GM21367 (cell line): ENCODE results near the gene PLOD2.
"Not testable (repeated sequence)": the region's sequence is repeated elsewhere in the genome, so short reads cannot be mapped to it uniquely, and the experiment has no call there.

Experiments
- ATAC-seq: cut with Tn5 transposase; IDR thresholded peaks from one replicate; pipeline ENCODE4 v1.9.1; 2021; ENCODE audit not compliant: unreplicated experiment

The PLOD2 gene

DNA sequence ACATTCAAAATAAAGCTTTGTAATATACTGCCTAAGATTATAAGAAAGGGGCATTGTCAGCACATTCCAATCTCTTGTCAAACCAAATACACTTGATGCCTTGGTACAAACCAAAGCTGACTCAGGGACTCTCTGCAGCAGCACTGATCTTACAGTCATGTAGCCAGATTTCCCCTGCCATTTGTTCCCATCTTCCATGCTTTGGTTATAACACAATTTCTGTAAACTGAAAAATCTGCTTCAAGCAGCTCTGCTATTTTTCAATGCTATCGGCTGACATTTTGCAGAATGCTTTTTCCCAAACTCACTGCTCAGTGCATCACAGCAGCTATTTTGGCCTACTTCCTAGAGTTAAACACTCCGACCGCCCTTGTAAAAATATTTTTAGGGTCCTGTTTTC, 18.2 kb downstream of the PLOD2 start:
- no peak for ATAC-seq

DNA sequence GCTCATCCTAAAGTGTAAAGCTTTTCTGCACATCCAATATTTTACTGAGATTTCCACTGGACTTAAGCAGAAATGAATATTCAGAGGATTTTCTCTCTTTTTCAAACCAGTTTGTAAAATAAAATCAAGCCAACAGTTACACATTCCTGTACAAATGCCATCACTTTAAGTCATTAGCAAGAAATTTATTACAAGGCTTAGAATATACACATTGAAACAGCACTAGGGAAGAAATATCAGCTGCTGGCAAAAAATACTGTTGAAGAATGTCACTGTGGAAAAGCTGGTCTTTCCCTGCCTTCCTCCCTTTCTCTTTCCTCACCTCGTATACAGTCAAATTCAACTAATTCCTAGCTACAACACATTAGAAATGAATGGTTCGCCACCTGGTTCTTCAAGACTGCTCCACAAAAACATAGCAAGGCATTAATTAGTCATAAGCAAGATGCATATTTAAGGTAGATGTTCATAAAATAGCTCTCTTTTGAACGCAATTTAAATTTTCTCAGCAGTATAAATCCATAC, 21.3 kb downstream of the PLOD2 start:
- ATAC-seq, result no peak

DNA sequence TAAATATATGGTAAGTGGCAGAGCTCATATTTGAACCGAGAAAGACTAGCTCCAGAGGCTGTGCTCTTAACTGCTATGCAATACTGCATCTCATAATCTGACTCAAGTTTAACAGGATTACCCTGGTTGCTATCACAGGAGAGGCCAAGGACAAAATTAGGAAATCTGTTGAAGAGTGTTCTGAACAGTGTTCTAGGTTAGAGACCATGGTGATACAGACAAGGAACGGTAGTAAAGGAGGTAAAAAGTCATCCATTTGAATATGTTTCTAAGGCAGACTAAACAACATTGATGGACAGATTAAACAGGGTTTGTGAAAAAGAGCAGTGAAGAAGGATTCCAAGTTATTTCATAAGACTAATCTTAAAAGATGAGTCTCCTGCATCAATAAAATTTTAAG, 22.1 kb downstream of the PLOD2 start:
- ATAC-seq, result no peak

DNA sequence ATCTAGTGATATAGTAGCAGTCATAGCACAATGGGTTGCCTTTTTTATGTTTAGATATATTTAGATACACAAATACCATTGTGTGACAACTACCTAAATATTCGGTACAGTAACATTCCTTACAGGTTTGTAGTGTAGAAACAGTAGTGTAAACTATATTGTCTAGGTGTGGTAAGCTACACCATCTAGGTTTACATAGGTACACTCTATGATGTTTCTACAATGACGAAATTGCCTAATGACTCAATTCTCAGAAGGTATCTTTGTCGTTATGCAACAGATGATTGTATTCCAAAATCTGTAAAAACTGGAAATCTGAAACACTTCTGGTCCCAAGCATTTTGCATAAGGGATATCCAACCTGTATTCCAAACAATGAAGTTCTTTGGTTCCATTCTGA, 24.3 kb downstream of the PLOD2 start:
- no peak for ATAC-seq

DNA sequence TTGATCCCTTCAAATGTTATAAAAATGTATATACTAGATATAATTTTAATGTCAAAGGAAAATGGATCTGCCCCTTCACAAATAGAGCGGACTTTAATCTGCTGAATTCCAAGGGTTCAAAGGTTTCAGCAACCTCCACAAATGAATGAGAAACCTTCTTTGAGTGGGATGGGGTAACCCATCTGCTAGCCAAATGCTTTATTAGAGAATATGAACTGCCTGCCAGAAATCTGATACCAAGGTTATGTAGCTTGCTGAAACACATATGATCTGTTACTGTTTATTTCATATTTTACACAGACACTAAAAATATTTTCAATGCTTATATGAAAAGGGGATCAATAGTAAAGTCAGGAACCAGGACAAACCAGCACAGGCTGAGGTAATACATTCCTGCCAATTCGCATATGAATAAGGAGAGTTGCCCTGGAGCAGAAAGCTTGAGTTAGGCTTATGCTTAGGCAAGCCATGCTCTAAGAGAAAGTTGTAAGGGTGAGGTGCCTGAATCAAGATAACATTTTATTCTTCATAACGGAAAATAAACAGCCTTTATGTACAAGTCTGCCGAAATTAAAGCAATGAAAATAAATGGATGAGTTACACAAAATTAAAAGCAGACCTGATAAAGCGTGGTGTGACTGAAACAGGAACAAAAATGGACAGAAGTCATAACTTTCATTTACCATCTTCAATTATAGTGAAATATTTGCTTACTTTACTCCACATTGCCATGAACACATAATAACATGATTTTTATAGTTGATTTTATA, 26.5 kb downstream of the PLOD2 start:
- no peak for ATAC-seq

DNA sequence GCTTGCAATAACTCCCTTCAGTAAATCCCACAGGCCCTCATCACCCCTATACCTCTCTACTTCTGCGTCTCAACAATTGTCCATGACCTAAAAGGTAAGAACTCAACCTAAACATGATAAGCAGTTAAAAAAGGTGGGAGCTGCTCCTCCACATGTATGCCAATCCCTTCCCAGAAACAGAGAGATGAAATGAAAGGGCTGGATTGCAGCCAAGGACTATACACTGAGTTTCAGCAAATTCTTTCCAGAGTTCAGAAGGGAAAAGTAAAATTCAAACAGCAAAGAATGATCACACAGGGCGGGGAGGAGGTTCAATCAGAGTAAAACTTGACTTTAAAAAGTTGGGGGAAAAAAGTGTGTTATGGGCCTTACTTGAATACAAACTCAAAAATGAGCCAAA, 27.5 kb downstream of the PLOD2 start:
- ATAC-seq, result no peak

DNA sequence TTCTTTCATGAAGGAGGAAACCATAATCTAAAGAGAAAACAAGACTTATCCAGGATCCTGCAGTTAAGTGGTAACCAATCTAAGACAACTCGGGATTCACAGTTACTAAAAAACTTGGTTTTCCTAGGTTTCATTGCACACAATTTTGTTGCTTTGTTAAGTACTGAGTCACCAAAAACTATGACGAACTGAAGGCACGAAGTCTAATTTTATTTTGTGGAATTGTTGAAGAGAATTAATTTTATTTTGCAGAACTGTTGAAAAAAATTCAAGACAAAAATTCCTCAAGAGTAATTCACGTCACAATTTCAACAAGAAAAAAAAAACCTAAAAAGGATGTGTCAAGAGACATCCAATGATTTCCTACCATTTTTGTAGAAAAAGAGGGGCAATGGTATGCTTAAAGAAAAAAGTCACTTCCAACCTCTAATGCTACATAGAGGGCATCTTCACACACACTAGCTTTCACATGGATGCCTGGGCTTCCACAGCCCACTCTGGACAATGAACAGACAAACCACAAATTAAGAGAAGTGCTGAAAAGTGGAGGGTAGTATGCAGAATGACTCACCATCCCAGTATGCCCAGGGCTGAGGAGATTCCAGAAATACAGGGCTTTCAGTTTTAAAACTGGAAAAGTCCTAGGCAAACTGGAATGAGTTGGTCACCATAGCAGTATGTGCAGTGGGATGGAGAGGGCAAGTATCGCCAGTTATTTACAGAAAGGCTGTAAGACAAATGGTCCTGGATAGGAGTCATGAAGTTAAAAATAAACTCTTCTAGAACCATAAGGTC, 29.2 kb downstream of the PLOD2 start:
- no peak for ATAC-seq

DNA sequence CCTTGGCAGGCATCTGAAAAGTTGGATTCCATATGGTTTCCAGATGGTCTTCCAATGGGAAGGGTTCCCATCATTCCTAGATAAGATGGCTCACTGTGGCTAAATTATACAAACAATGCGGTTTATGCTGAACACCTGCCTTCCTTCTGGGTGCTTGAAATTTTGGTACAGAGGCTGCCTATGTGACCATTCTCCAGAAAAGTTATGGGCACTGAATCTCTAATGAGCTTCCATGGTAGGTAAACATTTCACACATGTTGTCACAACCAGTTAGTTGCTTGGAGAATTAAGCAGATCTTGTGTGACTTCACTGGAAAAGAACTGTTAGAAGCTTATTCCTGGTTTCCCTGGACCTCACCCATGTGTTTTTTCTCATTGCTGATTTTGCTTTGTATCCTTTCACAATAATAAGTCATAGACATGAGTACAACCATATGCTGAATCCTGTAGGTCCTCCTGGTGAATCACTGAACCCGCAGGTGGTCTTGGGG, 30.1 kb downstream of the PLOD2 start:
- no peak for ATAC-seq

DNA sequence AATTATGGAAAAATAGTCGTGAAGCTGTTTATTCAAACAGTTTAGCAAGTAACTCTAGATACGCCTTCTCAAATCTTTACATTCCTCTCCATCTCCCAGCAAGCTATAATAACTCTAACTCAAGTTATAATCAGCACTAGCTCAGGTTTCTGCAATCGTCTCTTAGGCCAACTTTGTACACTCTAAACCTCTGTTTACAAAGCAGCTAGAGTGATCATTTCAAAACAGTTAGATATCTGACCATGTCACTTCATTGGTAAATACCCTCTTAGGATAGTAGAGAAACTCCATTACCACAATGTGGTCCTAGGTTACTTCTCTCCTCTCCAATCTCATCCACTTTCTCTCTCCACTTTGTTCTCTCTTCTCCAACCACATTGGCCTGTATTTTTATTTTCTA, 31.2 kb downstream of the PLOD2 start:
- no peak for ATAC-seq

DNA sequence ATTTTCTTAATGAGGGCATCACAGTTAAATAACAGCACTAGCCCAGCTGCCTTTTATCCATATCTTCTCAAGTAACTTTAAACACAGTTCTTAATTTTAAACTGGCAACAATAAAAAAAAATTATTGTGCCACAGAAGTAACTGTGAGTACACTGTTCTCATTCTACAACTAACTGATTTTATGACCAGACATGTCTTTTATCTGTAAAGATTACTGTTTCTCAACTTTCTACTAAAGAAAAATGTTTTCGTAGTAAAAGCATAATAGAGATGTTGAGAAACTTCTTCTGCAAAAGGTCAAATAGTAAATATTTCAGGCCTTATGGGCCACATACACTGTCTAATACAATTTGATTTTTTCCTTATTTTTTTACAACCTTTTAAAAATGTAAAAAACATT, 32.0 kb downstream of the PLOD2 start:
- no peak for ATAC-seq

DNA sequence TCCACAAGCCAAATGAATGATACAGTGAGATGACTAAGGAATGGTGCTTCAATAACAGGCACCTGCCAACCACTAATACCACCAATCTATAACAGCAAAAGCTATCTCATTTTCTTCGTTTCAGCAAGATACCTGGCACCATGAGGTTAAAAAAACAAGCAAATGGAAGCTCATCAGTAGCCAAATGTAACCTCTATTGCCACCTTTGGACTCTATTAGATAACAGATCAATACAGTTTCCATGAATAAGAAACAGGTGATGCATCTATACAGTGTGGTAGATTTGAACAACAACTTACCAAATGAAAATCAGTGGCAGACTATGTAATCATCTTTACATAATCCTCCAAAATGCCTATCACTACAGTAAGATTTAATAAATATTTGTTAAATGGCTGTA, 32.8 kb downstream of the PLOD2 start:
- no peak for ATAC-seq

DNA sequence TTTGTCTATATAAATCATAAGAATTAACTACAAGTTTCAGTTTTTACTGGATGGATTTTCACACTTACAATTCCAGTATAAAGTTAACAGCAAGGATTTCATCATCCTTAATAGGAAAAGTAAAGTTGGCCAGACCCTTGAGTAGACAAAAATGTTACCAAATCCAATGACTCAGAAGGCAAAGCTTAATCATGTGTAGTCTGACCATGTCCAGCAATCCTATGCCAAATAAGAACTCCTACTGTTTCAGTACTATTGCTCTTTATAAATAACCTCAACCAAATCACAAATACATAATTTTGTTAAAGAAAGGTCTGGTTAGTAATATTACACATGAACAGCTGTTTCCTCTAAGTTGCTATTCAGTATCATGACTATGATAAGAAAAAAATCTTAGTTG, 35.0 kb downstream of the PLOD2 start:
- no peak for ATAC-seq

DNA sequence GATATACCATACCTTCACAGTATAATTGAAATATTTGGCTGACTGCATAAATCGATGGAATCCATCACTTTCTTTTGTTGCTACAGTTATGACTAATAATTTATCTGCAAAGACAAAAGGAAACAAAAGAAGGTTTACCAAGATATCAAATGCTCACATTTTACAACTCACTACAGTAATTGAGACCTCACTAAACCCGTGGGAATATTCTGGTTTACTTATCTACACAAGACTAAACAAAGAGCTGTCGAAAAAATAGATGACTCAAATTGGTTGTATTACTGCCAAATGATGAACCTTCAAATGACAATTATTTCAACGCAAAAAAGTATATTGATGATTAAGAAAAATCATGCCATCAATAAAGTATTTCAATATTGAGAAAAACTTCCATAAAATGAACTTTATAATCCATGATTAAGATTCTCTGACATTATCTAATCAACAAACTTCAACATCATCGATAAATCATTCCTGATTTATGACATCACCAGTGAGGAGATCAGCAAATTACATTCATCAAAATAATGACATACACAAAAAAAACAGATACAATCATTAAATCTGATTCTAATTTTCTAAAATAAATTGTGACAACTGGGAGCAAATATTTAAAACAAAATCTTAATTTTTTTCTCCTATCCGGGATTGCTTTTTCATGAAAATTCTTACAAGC, 36.7 kb downstream of the PLOD2 start:
- no peak for ATAC-seq

DNA sequence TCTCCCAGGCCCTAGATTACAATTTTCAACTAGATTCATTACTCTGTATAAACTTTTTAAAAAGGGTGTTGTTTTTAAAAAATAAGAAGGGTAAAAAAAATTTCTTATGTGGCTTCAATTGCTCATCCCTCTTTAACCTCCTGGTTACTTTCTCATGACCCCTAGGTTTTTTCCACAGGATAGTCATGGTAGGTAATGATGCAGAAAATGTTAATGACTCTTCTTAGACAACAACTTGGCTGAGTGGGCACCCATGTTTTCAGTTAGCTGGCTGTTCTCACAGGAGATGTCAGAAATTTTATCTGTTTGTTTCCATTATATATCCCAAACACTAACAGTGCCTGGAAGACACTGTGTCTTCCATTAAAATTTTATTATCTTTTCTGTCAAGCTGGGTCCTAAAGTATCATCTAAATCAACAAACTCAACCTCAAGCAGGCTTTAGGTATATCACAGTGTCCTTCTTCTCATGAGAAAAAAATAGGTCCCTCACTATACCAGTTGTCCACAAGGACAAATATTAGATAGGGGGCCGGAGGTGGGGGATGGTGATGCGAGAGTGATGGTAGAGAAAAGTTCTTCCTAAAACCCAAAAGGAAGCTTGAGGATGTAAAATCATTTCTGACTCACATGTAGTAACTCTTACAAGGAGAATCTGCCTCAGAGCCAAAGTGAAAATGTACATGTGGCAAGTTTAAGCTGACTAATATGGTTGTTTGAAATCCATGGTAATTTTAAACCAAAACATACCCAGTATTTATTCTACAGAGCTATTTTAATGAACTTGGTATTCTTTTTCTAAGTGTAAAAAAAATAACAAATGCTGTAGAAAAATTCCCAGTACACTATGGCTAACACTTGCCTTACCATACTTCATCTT, 43.3 kb downstream of the PLOD2 start:
- ATAC-seq, result no peak

DNA sequence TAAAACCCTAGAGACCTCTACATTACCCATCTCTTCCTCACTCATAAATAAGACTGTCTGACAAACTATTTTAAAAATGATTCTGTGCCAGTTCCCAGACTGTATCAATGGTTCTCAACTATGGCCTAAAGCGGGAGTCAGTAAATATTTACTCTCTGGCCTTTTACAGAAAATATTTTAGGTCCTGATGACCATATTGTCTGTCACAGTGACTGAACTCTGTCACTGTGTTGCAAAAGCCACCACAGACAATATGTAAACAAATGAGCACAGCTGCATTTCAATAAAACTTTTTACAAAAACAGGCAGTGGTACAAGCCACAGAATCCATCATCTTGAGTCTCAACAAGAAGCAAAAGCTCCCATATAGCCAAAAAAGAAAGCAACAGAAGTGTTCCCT, 45.4 kb downstream of the PLOD2 start:
- ATAC-seq, result no peak

DNA sequence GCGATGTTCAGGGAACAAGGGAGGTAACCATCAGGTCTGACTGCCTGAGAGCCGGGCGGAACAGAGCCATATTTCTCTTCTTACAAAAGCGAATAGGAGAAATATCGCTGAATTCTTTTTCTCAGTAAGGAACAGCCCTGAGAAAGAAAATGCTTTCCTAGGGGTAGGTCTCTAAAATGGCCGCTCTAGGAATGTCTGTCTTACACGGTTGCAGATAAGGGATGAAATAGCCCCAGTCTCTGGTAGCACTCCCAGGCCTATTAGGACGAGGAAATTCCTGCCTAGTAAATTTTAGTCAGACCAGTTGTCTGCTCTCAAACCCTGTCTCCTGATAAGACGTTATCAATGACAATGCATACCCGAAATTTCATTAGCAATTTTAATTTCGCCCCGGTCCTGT, 47.2 kb downstream of the PLOD2 start:
- not testable (repeated sequence) for ATAC-seq

DNA sequence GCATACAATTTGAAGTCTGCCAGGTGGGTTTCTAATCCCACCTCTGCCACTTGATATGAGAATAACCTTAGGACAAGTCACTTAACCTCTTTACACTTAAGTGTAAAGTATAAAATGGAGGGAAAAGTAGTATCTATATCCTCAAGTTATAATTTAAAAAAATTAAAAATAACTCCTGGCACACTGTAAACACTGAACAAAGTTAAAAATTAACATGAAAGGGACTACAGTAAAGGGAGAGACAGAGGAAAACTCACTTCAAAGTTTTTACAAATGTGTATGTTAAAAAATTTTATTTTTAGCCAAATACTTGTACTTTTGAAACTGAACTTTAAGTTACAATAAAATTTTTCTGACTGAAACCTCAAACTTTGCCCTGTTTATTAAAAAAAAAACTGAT, 49.6 kb downstream of the PLOD2 start:
- no peak for ATAC-seq

DNA sequence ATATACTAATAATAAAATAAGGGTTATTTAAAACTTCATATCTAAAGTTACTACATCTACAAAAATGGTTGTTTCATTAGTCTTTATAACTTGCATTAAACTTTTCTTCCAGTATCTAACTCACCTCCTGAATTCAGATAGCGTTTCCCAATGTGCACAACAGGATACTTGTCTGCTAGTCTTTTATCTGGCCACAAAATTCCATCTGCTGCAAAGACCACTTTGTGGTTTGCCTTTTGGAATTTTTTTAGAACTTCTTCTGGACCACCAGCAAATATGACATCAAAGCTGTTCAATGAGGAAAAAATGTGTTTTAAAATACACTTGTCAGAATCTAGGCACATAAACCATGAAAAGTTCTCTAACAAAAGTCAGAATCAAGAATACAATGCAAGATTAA, 50.8 kb downstream of the PLOD2 start:
- no peak for ATAC-seq

DNA sequence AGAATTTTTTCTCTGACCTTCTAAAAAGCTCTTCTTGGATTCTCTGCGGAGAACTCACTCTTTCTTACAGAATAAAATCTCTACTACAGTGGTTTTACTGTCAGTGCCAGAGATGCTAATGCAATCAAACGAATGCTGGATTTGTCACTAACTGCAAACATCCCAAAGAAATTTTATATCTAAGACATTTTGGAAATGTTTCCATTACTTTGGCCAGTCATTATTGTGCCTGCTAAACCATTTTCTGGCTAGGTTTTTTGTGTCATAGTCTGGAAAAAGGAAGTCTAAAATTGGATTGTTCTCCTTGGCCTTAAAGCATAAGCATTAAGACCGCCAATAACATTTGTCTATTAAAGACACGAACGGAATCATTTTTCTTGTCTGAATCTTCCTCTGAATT, 54.0 kb downstream of the PLOD2 start:
- no peak for ATAC-seq

DNA sequence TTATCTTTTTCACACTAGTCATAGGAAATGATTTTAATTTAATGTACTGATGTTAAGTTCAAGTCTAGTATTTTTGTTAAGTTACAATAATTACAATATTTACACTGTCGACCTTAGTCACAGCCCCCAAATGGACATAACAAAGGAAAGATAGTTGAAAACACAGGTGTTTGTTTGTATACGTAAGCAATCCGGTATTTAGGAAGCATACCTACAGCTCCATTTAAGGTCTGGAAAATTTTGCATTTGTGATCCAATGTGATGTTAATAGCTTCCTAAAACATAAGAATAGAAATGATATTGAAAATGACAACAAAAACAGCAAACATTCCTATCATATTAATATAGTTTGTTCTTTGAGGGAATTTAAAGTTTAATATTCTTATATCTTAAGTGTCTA, 56.9 kb downstream of the PLOD2 start:
- no peak for ATAC-seq

DNA sequence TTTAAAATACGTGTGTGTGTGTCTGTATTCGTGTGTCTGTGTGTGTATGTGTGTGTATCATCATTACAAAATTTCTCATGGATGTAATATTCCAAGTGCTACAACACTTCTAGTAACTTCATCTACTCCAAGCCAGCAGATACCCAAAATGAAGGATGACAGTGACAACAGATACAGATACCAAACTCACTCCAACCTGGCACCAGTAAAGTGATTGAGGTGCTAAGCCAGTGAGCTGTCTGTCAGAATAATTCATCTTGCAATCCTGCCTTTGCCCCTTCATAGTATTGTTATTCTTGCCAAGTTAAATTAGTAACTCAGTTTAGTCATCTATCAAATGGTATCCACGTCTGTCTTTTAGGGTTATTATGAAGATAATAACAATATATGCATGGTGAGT, 58.1 kb downstream of the PLOD2 start:
- ATAC-seq, result no peak
